KBM-7 (cell line): ENCODE data around the gene FIGNL1.

Source experiments
- DNase-seq: peaks from one replicate; pipeline ENCODE4 v3.0.0-alpha.2; 2015
- in situ Hi-C: fragments of 300-500 bp; cut with MboI; formaldehyde crosslinking; loops from 2 replicates; pipeline ENCODE4 v1.14.3; 2020; ENCODE audit warnings: low sequenced_read_pairs, low pct_unique_long_range_greater_than_20kb, mixed read lengths

FIGNL1 gene

GRCh38 chr7:50406935-50407334 is 43.2 kb downstream of the FIGNL1 start:
- in situ Hi-C loops = no loop called here
- no peak for DNase-seq

GRCh38 chr7:50405221-50405620 is 44.9 kb downstream of the FIGNL1 start:
- DNase-seq = no peak
- in situ Hi-C loops = no loop called here

- DNase-seq = no peak
- in situ Hi-C loops = no loop called here
Measured at GRCh38 chr7:50404392-50404791, 45.8 kb downstream of the FIGNL1 start.

- in situ Hi-C loops = no loop called here
- DNase-seq = no peak
Measured at GRCh38 chr7:50400114-50400513, 50.0 kb downstream of the FIGNL1 start.

- DNase-seq = no peak
- in situ Hi-C loops = no loop called here
Measured at GRCh38 chr7:50399635-50400034, 50.5 kb downstream of the FIGNL1 start.

- in situ Hi-C loops = no loop called here
- DNase-seq = no peak
Measured at GRCh38 chr7:50399206-50399605, 50.9 kb downstream of the FIGNL1 start.

GRCh38 chr7:50397971-50398324 is 52.2 kb downstream of the FIGNL1 start:
- no peak for DNase-seq

GRCh38 chr7:50397320-50397970 is 52.7 kb downstream of the FIGNL1 start:
- DNase-seq = no peak
- in situ Hi-C loops = no loop called here

More at GRCh38 chr7:50397971-50398324, 52.2 kb downstream of the FIGNL1 start:
- in situ Hi-C loops = no loop called here

GRCh38 chr7:50396856-50397255 is 53.3 kb downstream of the FIGNL1 start:
- DNase-seq = no peak
- in situ Hi-C loops = no loop called here

- no peak for DNase-seq
- in situ Hi-C loops = no loop called here
Measured at GRCh38 chr7:50394315-50394714, 55.8 kb downstream of the FIGNL1 start.
